GM19438 (cell line): ENCODE results near the gene MPI.
"Not testable (repeated sequence)": the region's sequence is repeated elsewhere in the genome, so short reads cannot be mapped to it uniquely, and the experiment has no call there.

Experiments used
- ATAC-seq: cut with Tn5 transposase; IDR thresholded peaks from one replicate; pipeline ENCODE4 v1.9.1; 2021; ENCODE audit warnings: low read depth; ENCODE audit not compliant: unreplicated experiment

The MPI gene

DNA sequence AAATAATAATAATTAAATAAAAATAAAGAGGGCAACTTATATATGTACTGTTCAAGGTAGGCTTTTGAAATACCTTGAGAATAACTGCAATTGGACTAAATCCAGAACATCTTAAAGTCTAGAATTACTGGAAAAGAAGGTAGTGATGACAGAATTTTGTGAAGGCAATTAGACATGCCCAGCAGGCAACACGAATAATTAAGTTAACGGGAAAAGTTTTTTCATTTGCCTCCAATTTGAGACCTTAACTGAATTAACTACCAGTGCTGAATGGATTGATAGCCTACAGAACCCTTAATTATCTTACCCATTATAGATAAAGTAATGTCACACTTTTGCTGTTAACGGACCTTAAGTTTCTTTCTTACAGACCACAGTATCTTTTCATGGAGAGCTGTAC, 34.7 kb downstream of the MPI start:
- no peak for ATAC-seq

DNA sequence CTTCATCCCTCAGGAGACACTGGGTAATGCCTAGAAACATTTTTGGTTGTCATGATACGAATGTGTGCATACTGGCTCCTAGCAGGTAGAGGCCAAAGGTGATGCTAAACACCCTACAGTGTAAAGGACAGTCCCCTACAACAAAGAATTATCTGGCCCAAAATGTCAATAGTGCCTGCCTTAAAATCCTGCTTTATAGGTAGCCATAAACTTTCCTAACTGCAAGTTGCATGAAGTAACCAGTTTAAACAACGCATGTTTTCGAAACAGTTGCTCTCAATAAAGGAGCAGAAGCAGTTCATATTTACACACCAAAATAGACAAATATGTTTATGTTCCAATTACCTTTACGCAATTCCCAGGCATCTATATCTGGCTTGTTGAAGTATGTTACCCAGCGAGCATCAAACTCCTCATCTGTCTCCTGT, 38.9 kb downstream of the MPI start:
- no peak for ATAC-seq

DNA sequence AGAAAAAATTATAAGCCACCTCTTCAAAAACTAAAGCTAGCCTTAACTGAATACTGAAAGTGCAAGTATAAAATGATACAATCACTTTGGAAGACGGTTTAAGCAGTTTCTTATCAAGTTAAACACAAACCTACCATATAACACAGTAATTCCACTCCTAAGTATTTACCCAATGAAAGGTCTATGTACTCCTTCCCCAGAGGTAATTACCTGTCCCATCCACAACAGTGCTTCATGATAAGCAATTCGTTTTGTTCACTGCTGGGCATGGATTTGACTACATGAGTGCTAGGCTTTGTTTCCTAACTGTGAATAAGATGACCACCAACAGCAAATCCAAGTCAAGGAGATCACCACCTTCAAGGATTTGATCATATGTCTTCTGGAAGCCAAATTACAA, 43.7 kb downstream of the MPI start:
- no peak for ATAC-seq

DNA sequence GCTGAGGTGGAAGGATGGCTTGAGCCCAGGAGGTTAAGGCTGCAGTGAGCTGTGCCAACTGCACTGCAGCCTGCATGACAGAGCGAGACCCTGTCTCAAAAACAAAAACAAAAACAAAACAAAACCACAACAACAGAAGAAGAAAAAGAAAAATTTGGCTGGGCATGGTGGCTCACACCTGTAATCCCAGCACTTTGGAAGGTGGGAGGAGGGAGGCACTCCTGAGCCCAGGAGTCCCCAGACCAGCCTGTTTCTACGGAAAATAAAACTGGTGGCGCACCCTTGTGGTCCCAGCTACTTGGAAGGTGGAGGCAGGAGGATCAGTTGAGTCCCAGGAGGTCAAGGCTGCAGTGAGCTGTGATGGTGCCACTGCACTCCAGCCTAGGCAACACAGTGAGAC, 45.4 kb downstream of the MPI start:
- not testable (repeated sequence) for ATAC-seq

DNA sequence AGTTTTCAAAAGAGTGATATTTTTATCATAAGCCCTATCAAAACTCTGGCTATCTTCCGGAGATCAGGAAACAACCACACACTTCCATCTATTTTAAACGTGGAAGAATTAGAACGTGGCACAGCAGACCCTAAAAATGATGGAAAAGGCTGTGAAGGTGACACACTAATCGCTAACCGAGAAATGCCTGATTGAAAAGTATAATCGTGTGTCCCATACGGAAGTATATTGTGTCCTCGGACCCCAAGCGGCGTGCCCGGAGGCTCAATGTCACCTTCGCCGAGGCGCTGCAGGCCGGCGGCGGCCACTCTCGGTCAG, 47.4 kb downstream of the MPI start:
- no peak for ATAC-seq

DNA sequence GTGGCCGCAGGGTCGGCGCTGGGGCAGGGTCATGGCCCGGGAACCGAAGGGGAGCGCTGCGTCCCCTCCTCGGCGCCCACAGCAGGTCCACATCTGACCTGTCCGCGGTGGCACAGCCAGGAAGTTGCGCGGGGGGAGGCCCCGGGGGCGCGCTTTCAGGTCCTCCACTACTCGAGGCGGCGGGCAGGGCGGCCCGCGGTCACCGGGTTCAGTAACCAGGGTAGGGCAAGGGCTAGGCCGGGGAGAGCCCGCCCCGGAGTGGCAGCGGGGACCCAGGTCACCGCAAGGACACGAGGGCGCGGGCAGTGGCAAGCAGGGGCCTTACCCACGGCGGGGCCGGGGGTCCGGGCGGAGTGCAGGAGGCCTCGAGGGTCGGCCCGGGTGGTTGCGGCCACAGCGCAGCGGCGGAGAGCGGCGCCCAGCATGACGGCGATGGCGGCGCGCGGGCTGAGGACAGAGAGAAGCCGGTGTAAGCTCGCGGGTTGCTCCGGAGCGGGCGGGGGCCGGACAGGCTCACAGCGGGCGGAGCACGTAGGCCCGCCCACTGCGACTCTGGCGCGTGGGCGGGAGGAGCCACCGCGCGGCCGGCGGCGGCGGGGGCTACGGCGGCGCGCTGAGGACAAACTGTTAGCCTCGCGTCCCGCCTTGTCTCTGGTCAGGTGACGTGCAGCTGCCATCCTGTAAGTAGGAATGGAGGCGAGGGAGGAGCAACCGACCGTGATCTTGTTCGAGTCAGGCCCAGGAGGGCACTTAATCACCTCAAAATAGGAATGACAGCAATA, 47.9 kb downstream of the MPI start, which contains the start of gene COX5A:
Gene COX5A, minus strand, starts transcription at position 484 of the 782 bp plus-strand sequence. Its CDS starts 59 bp downstream, at position 425.
- ATAC-seq, result peak; percentile 86

DNA sequence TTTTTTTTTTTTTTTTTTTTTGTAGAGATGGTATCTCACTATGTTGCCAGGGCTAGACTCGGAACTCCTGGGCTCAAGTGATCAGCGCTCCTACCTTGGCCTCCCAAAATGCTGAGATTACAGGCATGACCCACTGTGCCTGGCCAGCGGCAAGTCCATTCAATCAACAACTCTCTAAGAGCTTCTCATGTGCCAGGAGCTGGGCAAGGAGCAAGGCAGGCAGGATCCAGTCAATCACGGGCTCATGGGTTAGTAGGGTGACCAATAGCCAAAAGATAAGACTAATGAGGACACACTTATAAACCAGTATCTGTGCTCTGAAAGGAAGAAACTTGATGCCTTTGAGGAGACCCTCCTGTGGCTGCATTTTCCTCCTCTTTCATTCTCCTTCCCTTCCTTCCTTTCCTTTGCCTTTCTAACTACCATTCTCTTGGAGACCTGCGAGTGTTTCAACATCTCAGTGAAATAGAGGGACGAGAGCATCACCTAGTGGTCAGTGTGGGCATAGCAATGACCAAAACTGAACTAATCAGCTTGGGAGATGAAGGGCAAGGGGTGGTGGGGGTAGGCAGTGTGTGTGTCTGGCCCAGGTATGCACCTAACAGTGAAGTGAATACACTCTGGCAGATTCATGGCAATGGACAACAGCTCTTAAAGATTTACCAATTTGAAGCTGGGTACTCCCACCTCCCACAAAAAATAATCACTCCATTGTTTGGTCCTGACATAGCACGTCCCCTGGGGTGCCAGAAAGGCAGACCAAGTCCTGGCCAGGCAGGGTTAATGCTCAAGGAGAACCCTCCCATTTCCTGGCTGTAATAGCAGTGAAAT, 60.5 kb downstream of the MPI start:
- no peak for ATAC-seq

DNA sequence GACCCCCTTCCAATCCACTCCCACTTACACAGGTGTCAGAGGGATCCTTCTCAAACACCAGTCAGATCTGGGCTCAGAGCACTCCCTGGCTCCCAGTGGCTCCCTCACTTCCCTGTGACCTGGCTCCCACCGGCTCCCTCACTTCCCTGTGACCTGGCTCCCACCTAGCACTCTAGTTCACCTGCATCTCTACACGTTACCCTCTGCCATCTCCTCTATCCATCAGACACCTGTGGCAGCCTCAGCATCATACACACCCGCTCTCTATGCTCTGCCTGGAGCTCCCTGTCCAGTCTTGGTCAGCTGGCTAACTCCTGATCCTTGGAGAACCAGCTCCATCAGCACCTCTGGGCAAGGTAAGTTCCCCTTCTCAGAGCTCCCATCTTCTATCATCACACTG, 61.2 kb downstream of the MPI start:
- ATAC-seq, result no peak
